ENCODE data around the gene RNF213.

Gene RNF213

GRCh38 chr17:80441598-80442322 is 181.1 kb downstream of the RNF213 start:
- Histone ChIP-seq H3K27me3 (peaks cover 6% of the 10 kb centered on the region), H3K4me3 (ENCODE audit: low read depth in 1 of 2, low read length in 1 of 2) (no peak overlapping the region)
- TF ChIP-seq CTCF (IDR thresholded peaks at IDR 0.05) = no peak

GRCh38 chr17:80442323-80442659 is 181.6 kb downstream of the RNF213 start:
- no peak overlapping the region for H3K4me3 ChIP-seq (ENCODE audit: low read depth in 1 of 2, low read length in 1 of 2)
- TF ChIP-seq CTCF (IDR thresholded peaks at IDR 0.05) = no peak
- H3K27ac ChIP-seq = no peak overlapping the region
- no peaks in the 10 kb centered on the region for H3K9me3 ChIP-seq
- H3K4me1 ChIP-seq (ENCODE audit: control insufficient read depth in 1 of 2, insufficient read depth in 1 of 2, low read depth in 1 of 2, low read length in 1 of 2) = no peaks in the 10 kb centered on the region
- no peaks in the 10 kb centered on the region for H3K36me3 ChIP-seq
- H3K27me3 ChIP-seq = peaks cover 6% of the 10 kb centered on the region

More at GRCh38 chr17:80441598-80442322, 181.1 kb downstream of the RNF213 start:
- H3K36me3 ChIP-seq = no peaks in the 10 kb centered on the region
- H3K4me1 ChIP-seq (ENCODE audit: control insufficient read depth in 1 of 2, insufficient read depth in 1 of 2, low read depth in 1 of 2, low read length in 1 of 2) = no peaks in the 10 kb centered on the region
- H3K9me3 ChIP-seq = no peaks in the 10 kb centered on the region
- H3K27ac ChIP-seq = no peak overlapping the region

- H3K27me3 ChIP-seq = peaks cover 6% of the 10 kb centered on the region
- no peak for TF ChIP-seq CTCF (IDR thresholded peaks at IDR 0.05)
- no peaks in the 10 kb centered on the region for H3K9me3 ChIP-seq
- no peaks in the 10 kb centered on the region for H3K36me3 ChIP-seq
- no peak overlapping the region for H3K4me3 ChIP-seq (ENCODE audit: low read depth in 1 of 2, low read length in 1 of 2)
- H3K4me1 ChIP-seq (ENCODE audit: control insufficient read depth in 1 of 2, insufficient read depth in 1 of 2, low read depth in 1 of 2, low read length in 1 of 2) = no peaks in the 10 kb centered on the region
- H3K27ac ChIP-seq = no peak overlapping the region
Observed at GRCh38 chr17:80442764-80443163, 182.1 kb downstream of the RNF213 start.

- Histone ChIP-seq H3K36me3 (no peaks in the 10 kb centered on the region), H3K9me3 (no peaks in the 10 kb centered on the region), H3K27ac (no peak overlapping the region), H3K4me3 (ENCODE audit: low read depth in 1 of 2, low read length in 1 of 2) (no peak overlapping the region), H3K27me3 (peaks cover 6% of the 10 kb centered on the region), H3K4me1 (ENCODE audit: control insufficient read depth in 1 of 2, insufficient read depth in 1 of 2, low read depth in 1 of 2, low read length in 1 of 2) (no peaks in the 10 kb centered on the region)
- no peak for TF ChIP-seq CTCF (IDR thresholded peaks at IDR 0.05)
Observed at GRCh38 chr17:80443498-80443897, 182.8 kb downstream of the RNF213 start.

GRCh38 chr17:80443916-80444643 is 183.4 kb downstream of the RNF213 start:
- H3K27ac ChIP-seq = no peak overlapping the region
- H3K27me3 ChIP-seq = peaks cover 6% of the 10 kb centered on the region
- no peaks in the 10 kb centered on the region for H3K9me3 ChIP-seq
- no peak overlapping the region for H3K4me3 ChIP-seq (ENCODE audit: low read depth in 1 of 2, low read length in 1 of 2)
- H3K4me1 ChIP-seq (ENCODE audit: control insufficient read depth in 1 of 2, insufficient read depth in 1 of 2, low read depth in 1 of 2, low read length in 1 of 2) = no peaks in the 10 kb centered on the region
- no peak for TF ChIP-seq CTCF (IDR thresholded peaks at IDR 0.05)
- no peaks in the 10 kb centered on the region for H3K36me3 ChIP-seq
